Measurements from ENCODE around the gene CBX4. TPM values are rescaled to one million over a fixed set of nuclear protein-coding genes. Genes with fewer than 3 reads are reported as not detected.

Gene CBX4
- total RNA-seq, 1 donor from 2014 or later, result 6.8 TPM

- H3K36me3 Mint-ChIP-seq (ENCODE audit: low read depth, unreplicated experiment), result peaks cover 4% of the 10 kb centered on the region
- peaks cover 13% of the 10 kb centered on the region for H3K4me1 Mint-ChIP-seq (ENCODE audit: unreplicated experiment)
- H3K4me3 Mint-ChIP-seq (ENCODE audit: unreplicated experiment), result no peak overlapping the region
- no peaks in the 10 kb centered on the region for H3K9me3 Mint-ChIP-seq (ENCODE audit: unreplicated experiment)
- no peak for TF ChIP-seq CTCF (IDR thresholded peaks at IDR 0.05; ENCODE audit: unreplicated experiment)
- DNase-seq (ENCODE audit: low spot score), result no peak
- H3K27ac Mint-ChIP-seq (ENCODE audit: unreplicated experiment), result no peak overlapping the region
- H3K27me3 Mint-ChIP-seq (ENCODE audit: unreplicated experiment), result peaks cover 41% of the 10 kb centered on the region
Observed at GRCh38 chr17:79832218-79833109, 6.8 kb downstream of the CBX4 start.

- Mint-ChIP-seq H3K4me1 (ENCODE audit: unreplicated experiment) (peaks cover 20% of the 10 kb centered on the region), H3K27ac (ENCODE audit: unreplicated experiment) (no peak overlapping the region), H3K4me3 (ENCODE audit: unreplicated experiment) (no peak overlapping the region), H3K27me3 (ENCODE audit: unreplicated experiment) (peaks cover 40% of the 10 kb centered on the region), H3K9me3 (ENCODE audit: unreplicated experiment) (no peaks in the 10 kb centered on the region), H3K36me3 (ENCODE audit: low read depth, unreplicated experiment) (peaks cover 4% of the 10 kb centered on the region)
- TF ChIP-seq CTCF (IDR thresholded peaks at IDR 0.05; ENCODE audit: unreplicated experiment), result no peak
- DNase-seq (ENCODE audit: low spot score), result no peak
Observed at GRCh38 chr17:79831265-79832217, 7.7 kb downstream of the CBX4 start.

- DNase-seq (ENCODE audit: low spot score), result no peak
- H3K4me3 Mint-ChIP-seq (ENCODE audit: unreplicated experiment), result no peak overlapping the region
- H3K4me1 Mint-ChIP-seq (ENCODE audit: unreplicated experiment), result peaks cover 22% of the 10 kb centered on the region
- no peak for TF ChIP-seq CTCF (IDR thresholded peaks at IDR 0.05; ENCODE audit: unreplicated experiment)
- peaks cover 36% of the 10 kb centered on the region for H3K27me3 Mint-ChIP-seq (ENCODE audit: unreplicated experiment)
- H3K9me3 Mint-ChIP-seq (ENCODE audit: unreplicated experiment), result no peaks in the 10 kb centered on the region
- peaks cover 4% of the 10 kb centered on the region for H3K36me3 Mint-ChIP-seq (ENCODE audit: low read depth, unreplicated experiment)
- H3K27ac Mint-ChIP-seq (ENCODE audit: unreplicated experiment), result no peak overlapping the region
Observed at GRCh38 chr17:79830763-79831264, 8.4 kb downstream of the CBX4 start.

- Mint-ChIP-seq H3K4me3 (ENCODE audit: unreplicated experiment) (no peak overlapping the region), H3K27me3 (ENCODE audit: unreplicated experiment) (peaks cover 34% of the 10 kb centered on the region), H3K27ac (ENCODE audit: unreplicated experiment) (no peak overlapping the region), H3K36me3 (ENCODE audit: low read depth, unreplicated experiment) (peaks cover 4% of the 10 kb centered on the region), H3K9me3 (ENCODE audit: unreplicated experiment) (no peaks in the 10 kb centered on the region), H3K4me1 (ENCODE audit: unreplicated experiment) (peaks cover 22% of the 10 kb centered on the region)
- no peak for TF ChIP-seq CTCF (IDR thresholded peaks at IDR 0.05; ENCODE audit: unreplicated experiment)
- DNase-seq (ENCODE audit: low spot score), result no peak
Observed at GRCh38 chr17:79830303-79830702, 8.9 kb downstream of the CBX4 start.

Measured in endothelial cell (in vitro differentiated cells).